ENCODE measurements around the gene PSMG1. TPM values are rescaled to one million over a fixed set of nuclear protein-coding genes. Genes with fewer than 3 reads are reported as not detected.

PSMG1 gene
- total and polyA plus RNA-seq, 2 of the 8 experiments (the other 6 are each of a cell fraction or from before 2014, with no cell fraction given), result 50.7 to 93.7 TPM

DNA sequence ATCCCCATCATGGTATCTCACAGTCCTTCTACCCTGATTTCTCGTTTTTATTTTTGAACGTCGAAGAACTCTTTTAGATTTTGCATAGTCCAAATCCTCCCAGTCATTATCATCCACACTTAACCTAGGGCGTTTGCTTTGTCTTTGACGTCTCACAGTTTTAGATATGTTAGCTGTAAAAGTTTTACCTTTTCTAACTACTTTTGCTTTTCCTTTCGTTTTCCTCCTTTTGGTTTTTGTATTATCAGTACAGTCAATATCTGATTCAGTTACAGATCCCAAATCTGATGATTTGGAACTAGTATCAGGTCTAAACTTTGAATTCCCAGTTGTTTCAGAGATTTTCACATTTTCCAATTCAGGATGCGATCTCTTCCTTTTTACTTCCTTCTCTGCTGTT lies 13.1 kb upstream of the PSMG1 start (continued):
- TF ChIP-seq CHD7 (IDR thresholded peaks at IDR 0.05; ENCODE audit: insufficient replicate concordance, low read length), result no peak
- no peak for TF ChIP-seq GABPA (IDR thresholded peaks at IDR 0.05; ENCODE audit: borderline replicate concordance, insufficient read depth, low read length)
- no peak for TF ChIP-seq SIN3A (conservative IDR thresholded peaks at IDR 0.05 in 1 of 2, IDR thresholded peaks at IDR 0.05 in 1 of 2; ENCODE audit: low read depth in 1 of 2, low read length in 2 of 2)
- TF ChIP-seq SIX5 (IDR thresholded peaks at IDR 0.05; ENCODE audit: low read depth, low read length), result no peak
- TF ChIP-seq EZH2 (IDR thresholded peaks at IDR 0.05; ENCODE audit: low read depth, low read length, severe bottlenecking), result no peak

Data from H1 (cell line).